Measurements from ENCODE around the gene SEMG2.

DNA sequence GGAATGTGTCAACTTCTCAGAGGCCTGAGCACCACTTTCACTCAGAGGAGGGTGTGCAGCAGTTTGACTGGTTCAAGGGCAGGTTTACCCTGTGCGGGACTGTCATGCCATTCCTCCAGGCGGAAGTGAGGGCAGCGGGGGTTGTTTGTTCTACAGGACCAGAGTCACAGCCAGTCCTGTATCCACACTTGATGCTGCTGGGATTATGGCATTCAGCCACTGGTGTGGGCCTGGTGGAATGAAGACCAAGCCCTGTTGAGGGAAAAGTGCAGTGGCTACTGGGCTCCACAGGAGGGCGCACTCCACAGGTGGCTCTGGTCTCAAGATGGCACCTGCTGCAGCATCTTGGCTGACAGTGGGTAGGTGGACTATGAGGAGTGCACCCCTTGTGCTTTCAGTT, 14.8 kb downstream of the SEMG2 start:
- TF ChIP-seq EZH2 (IDR thresholded peaks at IDR 0.05; ENCODE audit: low read depth) = no peak
- peak; percentile 82 for TF ChIP-seq CTCF (conservative IDR thresholded peaks at IDR 0.05)

All from PC-9 (cell line).